Upper lobe of left lung (tissue), 4 donors: Measurements from ENCODE around the gene SLC25A40.

Source experiments
- POLR2A ChIP-seq, 4 donors: fragments of 450-650 bp; IDR thresholded peaks; one replicate each; pipeline ENCODE4 v1.5.1; 2016 to 2017; ENCODE audit warnings: antibody characterized with exemption in 4 of 4, mild to moderate bottlenecking in 2 of 4
- TF ChIP-seq, protein P1 (sequence below), 6 experiments: fragments of 450-650 bp in 4 of 6; fragments of 200-600 bp in 2 of 6; sonication (generic) in 2 of 6; IDR thresholded peaks; one replicate each; pipeline ENCODE4 v1.5.1; 2016 to 2019; ENCODE audit warnings: antibody characterized with exemption in 6 of 6

DNA sequence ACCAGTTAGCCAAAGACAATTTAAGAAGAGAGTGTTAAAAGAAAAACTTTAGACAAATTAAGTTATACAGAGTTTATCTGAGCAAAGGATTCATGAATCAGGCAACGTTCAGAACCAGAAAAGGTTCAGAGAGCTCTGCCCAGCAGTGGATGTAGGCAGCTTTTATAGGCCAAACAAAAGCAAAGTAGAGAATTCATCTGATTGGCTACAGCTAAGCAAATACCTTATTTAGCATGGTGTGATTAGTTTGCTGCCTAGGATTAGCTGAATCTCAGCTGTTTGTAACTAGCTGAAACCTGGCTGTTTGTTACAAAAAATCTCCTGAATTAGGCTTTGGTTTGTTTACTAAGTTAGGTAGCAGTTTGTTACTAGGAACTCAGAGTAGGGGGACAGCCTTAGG lies 66.0 kb downstream of the SLC25A40 start:
- TF ChIP-seq, protein P1, sequence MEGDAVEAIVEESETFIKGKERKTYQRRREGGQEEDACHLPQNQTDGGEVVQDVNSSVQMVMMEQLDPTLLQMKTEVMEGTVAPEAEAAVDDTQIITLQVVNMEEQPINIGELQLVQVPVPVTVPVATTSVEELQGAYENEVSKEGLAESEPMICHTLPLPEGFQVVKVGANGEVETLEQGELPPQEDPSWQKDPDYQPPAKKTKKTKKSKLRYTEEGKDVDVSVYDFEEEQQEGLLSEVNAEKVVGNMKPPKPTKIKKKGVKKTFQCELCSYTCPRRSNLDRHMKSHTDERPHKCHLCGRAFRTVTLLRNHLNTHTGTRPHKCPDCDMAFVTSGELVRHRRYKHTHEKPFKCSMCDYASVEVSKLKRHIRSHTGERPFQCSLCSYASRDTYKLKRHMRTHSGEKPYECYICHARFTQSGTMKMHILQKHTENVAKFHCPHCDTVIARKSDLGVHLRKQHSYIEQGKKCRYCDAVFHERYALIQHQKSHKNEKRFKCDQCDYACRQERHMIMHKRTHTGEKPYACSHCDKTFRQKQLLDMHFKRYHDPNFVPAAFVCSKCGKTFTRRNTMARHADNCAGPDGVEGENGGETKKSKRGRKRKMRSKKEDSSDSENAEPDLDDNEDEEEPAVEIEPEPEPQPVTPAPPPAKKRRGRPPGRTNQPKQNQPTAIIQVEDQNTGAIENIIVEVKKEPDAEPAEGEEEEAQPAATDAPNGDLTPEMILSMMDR (IDR thresholded peaks at IDR 0.05) = no peak
- no peak for TF ChIP-seq POLR2A (IDR thresholded peaks at IDR 0.05)
